CD4-positive, alpha-beta T cell treated with Interleukin-2 at 100 ng/mL for 4 hours (primary cell): ENCODE measurements around the gene RAB26.

Source experiments
- DNase-seq: peaks from one replicate; pipeline ENCODE4 v3.0.0-alpha.2; 2020; ENCODE audit warnings: low spot score

The RAB26 gene

DNA sequence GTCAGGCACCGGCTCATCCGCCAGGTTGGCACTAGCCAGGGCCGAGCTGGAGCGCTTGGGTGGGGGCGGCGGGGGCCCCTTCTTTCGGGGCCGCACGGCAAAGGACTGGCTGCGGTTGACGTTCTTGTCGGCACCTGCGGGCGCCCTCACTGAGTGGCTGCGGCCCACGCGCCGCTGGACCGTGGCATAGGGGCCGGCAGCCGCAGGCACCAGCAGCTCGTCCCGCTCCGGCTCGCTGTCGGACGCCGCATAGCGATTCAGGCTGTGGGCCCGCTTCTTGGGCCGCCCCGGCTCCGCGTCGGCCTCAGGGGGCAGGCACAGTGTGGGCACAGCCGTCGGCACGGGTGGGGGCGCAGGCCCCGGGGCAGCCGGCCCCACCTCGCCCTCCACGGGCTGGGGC is 32.0 kb downstream of the RAB26 start:
- DNase-seq: no peak

DNA sequence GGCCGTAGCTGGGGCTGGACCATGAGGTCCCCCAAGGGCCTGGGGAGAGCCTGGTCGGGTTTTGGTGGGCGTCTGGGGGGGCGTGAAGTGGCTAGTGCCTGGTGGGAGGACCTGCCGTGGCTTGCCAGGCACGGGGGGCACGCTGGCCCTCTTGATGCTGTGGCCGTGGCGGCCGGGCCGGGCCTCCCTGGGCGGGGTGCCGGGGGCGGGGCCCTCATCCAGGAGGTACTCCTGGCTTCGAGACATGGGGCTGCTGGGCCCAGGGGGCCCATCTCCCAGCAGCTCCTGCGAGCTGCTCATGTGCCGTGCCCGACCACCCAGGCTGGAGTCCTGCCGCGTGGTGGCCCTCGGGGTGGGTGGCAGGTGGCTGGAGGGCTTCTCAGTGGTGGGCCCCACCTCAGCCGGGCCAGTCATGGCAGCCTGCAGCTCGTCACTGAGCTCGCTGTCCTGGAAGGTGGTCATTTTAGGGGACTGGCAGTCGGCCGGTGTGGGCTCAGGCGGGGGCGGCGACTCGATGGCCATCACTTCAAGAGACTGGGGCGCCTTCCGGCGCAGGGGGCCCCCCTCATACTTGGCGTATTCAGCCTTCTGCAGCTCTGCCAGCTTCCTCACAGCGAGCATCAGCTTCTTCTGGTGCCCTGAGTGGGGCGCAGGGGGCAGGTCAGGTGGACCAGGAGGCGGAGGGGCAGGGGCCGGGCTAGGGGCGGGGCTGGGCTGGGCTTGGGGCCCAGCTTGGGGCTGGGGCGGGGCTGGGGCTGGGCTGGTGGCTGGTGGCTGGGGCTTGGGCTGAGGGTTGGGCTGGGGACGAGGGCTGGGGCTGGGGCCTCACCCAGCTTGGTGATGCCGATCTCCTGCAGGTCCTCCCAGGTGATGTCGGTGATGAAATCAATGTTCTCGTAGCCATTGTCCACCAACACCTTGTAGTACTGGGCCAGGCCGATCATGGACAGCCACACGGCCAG is 32.8 kb downstream of the RAB26 start:
- DNase-seq: no peak

DNA sequence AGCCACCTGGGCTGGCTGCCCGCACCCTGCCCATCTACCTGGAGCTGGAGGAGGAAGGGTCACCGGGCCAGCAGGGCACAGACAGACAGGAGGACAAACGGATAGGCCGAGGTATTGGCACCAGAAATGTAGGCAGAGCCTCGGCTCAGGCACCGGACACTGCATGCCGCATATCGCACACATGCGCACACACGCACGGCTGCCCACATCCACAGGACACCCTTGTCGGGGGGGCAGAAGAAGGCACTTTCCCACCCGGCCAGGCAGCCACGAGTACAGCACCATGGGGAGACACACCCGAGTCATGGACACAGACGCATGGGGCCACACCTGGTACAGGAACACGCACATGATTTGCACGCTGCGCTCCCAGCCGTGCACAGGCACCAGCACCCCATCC is 33.5 kb downstream of the RAB26 start:
- DNase-seq: no peak

DNA sequence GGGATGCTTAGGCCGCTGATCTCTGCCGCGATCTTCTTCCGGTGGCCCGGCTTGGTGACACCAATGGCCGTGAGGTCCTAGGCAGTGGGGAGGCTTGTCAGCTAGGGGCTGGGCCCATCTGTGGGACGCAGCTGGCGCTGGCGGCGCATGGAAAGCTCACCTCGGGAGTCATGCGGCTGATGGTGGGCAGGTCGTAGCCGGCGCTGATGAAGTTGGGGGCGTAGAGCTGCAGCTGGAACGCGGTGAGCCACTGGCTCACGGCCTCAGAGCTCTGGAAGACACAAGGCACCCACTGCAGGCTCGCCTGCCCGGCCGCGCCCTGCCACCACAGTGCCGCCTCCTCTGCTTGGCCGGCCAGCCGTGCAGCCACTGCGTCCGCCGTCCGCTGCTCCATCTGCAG is 35.2 kb downstream of the RAB26 start:
- no peak for DNase-seq

DNA sequence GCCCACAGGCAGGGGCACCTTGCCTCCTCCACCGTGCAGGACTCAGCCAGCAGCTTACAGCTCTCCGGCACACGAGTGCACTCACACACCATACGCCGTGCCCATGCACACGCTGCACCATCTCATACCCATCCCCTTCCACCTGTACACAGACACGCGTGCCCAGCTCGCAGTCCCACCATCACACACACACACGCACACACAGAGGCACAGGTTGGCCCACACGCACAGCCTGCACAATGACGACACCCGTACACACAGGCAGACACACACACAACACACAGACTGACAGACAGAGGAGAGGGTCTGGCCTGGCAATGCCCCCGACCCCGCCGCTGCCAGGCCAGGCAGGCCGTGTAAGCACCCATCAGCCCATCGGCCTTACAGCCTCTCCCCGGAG is 35.9 kb downstream of the RAB26 start:
- DNase-seq: no peak

DNA sequence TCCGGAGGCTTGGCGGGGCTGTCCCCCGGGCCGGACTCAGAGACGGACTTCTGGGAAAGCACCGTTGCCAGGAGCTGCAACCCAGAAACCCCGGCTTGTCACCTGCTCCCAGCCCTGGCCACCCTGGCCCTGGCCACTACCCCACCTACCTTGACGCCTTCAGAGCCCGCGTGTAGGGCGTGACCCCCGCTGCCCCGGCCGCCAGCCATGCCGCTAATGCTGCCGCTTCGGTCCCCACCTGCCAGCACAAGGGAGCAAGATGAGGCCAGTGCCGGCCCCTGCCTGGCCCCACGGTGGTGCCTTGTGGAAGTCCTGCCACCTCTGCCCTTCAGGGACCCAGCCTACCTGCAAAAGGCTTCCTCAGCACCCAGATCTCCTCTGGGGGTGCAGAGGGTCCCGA is 36.5 kb downstream of the RAB26 start:
- no peak for DNase-seq

DNA sequence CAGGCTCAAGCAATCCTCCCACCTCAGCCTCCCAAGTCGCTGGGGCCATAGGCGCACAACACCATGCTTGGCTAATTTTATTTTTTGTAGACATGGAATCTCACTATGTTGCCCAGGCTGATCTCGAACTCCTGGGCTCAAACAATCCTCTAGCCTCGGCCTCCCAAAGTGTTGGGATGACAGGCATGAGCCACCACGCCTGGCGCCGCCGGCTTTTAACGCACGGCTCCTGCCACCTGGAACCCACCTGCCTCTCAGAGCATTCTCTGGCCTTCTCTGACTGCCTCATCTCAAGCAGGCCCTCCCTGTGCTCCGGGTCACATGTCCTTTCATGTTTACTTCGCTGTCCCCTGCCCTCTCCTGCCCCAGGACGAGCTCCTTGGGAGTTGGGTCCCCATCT is 37.6 kb downstream of the RAB26 start:
- no peak for DNase-seq

DNA sequence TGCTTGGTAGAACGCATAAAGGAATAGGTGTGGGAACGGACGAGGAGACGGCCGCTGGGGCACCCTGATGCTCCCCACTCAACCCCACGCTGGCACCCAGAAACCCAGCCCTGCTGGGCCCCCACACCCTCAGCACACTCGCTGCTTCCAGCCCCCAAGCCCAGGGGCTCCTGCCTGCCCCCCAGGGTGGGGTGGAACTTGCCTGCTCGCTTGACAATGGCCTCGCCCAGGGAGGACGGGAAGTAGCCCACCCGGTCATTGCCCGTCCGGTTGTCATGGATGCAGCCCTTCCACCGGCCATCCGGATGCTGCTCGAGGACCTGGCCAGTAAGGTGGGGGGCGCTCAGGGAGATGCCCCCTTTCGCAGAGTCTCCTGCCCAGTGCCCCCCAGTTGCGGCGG is 38.1 kb downstream of the RAB26 start:
- DNase-seq: no peak

DNA sequence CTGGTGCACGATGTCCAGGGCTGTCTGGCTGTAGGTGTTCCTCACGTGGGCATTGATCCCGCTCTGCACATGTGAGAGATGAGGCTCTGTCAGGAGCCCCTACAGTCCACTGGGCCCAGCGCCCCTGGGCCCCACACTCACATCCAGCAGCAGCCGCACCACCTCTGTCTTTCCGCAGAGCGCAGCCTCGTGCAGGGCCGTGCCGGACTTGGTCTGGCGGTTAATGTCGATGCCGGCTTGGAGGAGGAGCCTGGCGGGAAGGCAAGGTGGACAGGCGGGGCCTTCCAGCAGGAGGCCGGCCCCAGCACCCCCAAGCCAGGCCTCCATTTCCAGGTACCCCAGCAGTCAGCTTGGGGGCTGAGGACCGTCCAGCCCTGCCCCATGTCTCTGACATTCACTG is 38.8 kb downstream of the RAB26 start:
- no peak for DNase-seq

DNA sequence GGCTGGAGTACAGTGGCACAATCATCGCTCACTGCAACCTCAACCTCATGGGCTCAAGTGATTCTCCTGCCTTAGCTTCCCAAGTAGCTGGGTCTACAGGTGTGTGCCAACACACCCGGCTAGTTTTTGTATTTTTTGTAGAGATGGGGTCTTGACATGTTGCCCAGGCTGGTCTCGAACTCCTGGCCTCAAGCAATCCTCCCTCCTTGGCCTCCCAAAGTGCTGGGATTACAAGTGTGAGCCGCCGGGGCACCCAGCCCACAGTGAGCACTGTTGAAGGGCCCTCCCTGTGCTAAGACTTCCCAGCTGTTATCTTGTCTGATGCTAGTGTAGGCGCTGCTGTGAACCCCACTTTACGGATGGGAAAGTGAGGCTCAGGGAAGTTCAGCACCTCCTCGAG is 40.0 kb downstream of the RAB26 start:
- no peak for DNase-seq

DNA sequence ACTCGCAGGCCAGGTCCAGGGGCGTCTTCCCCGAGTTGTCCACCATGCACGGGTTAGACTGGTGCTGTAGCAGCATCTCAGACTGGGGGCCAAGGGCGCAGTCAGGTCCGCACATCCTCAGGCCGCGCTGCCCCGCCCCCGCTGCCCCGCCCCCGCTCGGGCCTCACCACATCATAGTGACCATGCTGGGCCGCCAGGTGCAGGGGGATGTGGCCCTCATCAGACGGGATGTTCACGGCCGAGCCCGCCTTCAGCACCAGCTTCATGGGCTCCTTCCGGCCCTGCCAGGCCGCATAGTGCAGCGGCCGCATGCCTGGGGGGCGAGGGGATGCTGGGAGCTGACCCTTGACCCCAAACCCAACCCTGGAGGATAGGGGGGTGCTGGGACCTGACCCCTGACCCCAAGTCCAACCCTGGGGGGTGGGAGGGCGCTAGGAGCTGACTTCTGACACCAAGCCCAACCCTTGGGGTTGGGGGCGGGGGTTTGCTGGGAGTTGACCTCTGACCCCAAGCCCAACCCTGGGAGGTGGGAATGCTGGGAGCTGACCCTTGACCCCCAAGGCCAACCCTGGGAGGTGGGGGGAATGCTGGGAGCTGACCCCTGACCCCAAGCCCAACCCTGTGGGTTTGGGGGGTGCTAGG is 40.9 kb downstream of the RAB26 start:
- no peak for DNase-seq

DNA sequence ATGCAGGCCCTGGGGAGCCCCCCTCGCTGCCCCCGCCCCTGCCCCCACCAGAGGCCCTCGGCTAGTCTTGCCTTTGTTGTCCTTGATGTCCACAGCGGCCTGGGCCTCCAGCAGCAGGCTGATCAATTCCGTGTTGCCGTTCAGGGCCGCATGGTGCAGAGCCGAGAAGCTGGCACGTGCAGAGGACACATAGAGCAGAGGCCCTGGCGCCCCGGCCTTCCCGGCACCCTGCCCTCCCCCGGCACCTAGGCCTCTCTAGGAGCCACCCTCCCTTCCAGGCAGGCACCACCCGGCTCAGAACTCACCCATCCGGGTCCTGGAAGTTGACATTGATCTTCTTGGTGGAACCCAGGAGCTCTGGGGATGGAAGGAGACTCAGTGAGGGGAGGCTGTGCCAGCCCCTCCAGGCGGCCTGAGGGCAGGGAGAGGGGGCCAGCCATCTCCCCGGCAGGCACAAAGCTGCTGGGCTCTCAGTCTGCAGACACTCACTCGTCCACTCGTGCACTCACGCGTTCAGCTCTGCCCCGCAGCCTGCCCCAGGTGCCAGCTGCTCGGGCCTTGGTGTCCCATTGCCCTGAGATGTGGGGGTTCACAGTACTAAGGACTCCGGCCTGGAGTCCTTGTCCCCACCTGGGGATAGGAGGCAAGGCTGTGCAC is 41.7 kb downstream of the RAB26 start:
- no peak for DNase-seq

DNA sequence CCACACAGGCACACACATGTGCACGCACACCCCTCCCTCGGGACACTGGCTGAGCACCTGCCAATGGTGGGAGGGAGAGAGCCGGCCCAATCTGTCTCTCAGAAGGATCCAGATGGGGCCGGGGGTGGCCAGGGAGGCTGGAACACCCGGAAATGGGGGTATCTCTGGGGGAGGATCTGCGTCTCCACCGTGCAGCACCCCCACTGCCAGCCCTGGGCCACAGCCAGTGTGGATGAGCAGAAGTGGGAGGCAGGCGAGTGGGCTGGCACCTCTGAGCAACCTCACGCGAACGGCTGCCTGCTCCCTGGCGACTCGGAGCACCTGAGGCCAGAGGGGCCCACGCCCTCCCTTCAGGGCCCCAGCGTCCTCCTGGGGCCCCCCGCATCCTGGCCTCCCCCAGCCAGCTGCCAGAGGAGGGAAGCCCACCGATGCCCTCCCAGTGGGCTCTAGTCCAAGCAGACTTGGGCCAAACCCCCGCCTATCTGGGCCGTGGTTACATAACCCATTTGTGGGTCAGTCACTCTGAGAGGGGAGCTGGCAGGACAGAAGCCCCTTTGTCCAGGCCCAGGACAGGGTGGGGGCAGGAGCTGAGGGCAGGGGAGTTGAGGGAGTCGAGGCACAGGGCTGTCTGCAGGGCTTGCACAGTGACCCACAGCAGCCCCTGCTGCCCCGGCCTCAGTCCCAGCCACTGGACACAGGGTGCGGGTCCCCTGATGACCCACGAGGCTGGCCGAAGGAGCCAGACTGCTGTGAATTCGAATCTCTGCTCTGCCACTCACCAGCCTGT is 42.4 kb downstream of the RAB26 start:
- DNase-seq: no peak

DNA sequence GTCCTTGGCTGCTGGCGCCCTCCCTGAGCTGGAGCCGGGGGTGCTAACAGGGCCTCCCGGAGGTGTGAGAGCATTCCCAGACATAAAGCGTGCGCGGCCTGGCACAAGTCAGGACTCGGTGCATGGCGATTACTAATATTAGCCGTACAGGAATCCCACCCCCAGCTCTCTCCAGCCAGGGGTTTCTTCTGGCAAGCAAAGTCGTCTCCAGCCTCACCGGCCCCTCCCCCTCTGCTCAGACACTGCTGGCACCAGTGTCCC is 43.0 kb downstream of the RAB26 start:
- no peak for DNase-seq

DNA sequence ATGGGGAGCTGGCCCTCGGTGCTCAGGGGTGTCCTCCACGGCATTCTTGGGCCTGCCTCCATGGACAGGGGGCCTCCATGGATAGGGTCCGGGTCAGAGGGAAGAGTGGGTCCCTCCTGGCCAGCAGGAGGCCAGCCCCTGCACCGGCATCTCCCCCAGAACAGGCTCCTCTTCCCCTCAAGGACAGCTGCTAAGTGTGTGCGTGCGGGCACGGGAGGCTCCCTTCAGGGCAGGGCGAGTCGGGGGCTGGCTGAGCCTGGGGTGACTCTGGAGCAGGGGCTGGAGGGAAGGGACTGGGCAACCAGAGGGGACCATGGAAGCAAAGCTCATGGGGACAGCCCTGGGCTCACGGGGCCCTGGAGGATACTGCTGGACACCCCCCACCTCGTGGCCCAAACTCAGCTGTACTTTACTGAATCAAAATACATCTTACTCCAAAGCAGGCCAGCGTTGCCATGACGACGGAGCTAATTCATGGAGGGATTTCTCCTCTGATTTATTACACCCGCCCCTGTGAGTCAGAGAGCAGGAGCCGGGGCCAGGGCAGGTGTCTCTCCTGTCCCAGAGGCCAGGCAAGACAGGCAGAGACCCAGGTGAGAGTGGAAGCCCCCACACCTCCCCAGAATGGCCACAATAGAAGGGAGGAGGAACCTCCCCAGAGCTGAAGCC is 45.9 kb downstream of the RAB26 start:
- no peak for DNase-seq

DNA sequence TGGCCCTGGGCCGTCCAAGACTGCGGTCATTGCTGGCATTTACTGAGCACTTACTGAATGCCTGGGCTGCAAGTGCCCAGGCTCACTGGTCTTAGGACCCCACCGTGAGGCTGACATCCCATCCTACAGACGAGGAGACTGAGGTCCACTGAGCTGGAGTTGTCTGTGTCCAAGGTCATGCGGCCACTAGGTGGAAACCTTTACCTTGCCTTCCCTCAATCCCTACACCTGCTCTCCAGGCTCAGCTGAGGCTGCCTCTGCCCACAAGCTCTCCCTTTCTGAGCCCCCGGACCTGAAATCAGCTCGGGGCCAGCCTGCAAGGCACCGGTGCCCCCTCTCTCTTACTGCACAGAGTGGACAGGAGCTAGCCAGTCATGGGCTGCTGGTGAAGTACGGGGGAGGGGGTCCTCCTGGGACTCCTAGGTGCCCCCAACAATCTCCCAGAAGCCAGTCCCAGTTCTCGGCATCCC is 46.5 kb downstream of the RAB26 start:
- DNase-seq: peak; percentile 58

DNA sequence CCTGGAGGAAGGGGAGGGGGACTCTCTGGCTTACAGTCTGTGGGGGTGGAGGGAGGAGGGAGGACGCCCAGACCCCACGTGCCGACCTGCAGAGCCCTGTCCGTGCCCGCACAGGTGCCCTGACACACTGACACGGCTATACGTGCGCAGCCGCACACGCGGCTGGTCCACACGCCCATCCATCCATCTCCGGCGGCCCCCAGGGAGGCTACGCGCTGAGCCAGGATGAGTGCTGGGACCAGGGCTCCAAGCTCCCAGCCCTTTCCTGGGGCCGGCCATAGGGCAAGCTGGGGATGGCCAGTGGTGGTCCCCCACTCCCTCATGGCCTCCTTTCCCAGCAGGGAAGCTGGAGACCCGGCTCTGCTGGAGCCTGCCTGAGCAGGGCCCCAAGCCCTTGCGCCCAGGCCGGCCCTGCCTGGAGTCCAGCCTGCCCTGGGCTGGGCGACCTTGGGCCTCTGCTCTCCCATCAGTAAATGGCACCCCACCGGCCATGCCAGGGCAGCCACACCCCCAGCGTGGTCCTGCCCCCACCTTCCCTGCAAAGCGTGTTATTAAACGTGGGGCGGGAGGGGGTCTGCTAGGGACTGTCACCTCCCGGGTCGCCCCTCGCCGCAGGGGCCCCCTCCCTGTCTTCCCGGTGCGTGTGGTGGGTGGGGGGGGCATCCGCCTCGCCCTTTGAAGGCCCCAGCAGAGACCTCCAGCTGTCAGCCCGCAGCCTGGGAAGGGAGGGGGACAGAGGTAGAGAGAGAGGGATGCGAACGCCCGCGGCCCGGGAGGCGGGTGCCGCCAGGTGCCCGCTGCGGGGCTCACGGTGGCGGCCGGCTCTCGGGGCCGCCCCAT is 47.1 kb downstream of the RAB26 start:
- DNase-seq: no peak

DNA sequence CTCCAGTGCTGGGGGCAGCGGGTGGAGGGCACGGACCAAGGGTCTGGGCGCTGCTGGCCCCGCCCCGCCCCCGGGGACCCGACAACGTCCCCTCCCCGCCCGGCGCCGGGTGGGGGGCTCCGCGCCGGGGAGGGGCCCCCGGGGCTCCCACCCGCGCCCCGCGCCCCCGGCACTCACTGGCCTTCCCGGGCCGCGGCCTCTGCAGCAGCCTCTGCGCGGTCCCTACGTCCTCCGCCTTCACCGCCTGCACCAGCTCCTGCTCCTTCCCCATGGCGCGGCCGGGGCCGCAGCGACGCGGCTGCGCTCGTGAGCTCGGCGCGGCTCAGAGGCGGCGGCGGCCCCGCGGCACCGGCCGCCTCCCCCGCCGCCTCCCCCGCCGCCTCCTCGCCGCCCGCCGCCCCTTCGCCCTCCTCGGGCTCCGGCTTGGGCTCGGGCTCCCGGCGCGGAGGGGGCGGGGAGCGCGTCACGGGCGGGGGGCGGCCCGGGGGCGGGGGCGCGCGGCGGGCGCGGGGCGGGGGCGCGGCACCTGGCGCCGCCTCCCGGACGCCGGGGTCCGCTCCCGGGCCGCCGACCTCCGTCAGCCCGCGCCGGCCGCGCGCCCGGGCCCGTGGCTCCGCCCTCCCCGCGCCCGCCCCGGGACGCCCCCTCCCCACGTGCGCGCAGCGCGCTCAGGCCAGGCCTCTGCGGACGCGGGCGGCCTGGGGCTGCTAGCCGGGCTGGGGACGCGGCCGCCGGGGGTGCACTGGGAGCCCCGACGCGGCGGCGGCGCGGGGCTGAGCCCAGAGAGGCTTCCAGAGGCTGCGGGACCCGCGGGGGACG is 47.9 kb downstream of the RAB26 start, which contains the start of gene CASKIN1:
Gene CASKIN1 (minus strand): TSS at position 444 of the 819 bp plus-strand sequence. CDS start 173 bp downstream, at position 271.
- no peak for DNase-seq

DNA sequence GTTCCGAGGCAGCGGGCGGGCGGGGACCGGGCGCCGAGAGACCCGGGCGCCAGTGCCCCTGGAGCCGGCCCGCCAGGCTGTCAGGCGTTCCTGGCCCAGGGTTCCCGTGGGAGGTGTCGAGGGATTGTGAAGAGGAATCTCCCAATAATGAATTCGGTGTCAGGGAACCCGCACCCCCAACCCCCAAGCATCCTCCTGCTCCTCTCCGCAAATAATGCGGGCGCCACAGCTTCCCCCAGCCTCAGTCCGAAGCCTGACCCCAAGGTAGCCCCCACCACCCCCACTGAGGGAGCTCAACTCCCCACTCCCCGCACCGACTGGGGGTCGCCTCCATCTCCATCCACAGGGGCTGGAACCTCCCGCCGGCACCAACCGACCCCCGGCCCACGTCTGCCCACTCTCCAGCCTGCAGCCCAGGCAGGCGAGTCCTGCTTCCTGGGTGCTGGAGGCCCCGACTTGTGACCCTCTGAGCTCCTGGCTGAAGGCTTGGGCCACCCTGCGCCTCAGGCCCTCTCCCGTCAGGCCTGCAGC is 48.6 kb downstream of the RAB26 start:
- DNase-seq: no peak

DNA sequence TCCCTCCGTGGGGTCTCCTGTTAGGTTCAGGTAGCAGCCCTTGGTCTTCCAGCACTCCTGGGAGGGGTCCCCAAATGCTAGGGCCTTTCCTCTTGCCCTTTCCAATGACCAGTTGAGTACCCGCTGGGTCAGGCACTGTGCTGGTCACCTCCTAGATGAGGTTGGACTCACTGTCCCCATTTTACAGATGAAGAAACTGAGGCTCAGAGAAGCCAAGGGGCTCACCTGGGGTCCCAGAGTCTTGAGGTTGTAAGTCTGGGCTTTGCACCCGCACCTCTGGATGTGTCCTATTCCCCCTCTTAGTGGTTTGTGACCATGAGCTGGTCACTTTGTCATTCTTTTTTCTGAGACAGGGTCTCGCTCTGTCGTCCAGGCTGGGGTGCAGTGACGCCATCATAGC is 49.3 kb downstream of the RAB26 start:
- DNase-seq: no peak
